Osteoblast (primary cell): ENCODE results near the gene STX8. TPM values are rescaled to one million over a fixed set of nuclear protein-coding genes. Genes with fewer than 3 reads are reported as not detected.

Source experiments
- DNase-seq: peaks from one replicate; pipeline ENCODE4 v3.0.0; 2011; ENCODE audit warnings: low spot score, mixed read lengths; ENCODE audit not compliant: insufficient read length; ENCODE audit errors: missing footprints
- H2AFZ ChIP-seq: 2 replicates; pipeline ENCODE4 v1.6.0; 2011; ENCODE audit warnings: mild to moderate bottlenecking, low read length
- H3K27ac ChIP-seq: 2 replicates; pipeline ENCODE4 v1.5.1; 2011; ENCODE audit warnings: mild to moderate bottlenecking, low read depth, low read length, moderate library complexity
- H3K27me3 ChIP-seq: 2 replicates; pipeline ENCODE4 v1.6.0; 2012; ENCODE audit warnings: mild to moderate bottlenecking, control low read depth, inconsistent platforms, low read length, moderate library complexity; ENCODE audit not compliant: insufficient read depth
- H3K36me3 ChIP-seq: 2 replicates; pipeline ENCODE4 v1.5.1; 2011; ENCODE audit warnings: mild to moderate bottlenecking, low read length, control low read depth, moderate library complexity; ENCODE audit not compliant: insufficient read depth
- H3K4me1 ChIP-seq: 2 replicates; pipeline ENCODE4 v1.5.1; 2011; ENCODE audit warnings: mild to moderate bottlenecking, low read length, control low read depth, moderate library complexity; ENCODE audit not compliant: insufficient read depth
- H3K4me2 ChIP-seq: 2 replicates; pipeline ENCODE4 v1.6.0; 2011; ENCODE audit warnings: mild to moderate bottlenecking, low read length; ENCODE audit not compliant: insufficient read depth
- H3K4me3 ChIP-seq: fragments of 200-600 bp; sonication (generic); 3 replicates; pipeline ENCODE4 v1.5.1; 2012; ENCODE audit warnings: mild to moderate bottlenecking, low read length, inconsistent platforms; ENCODE audit not compliant: insufficient read depth
- H3K79me2 ChIP-seq: 2 replicates; pipeline ENCODE4 v1.6.0; 2012; ENCODE audit warnings: mild to moderate bottlenecking, low read length, control low read depth, inconsistent platforms; ENCODE audit not compliant: insufficient read depth
- H3K9me3 ChIP-seq: 2 replicates; pipeline ENCODE4 v1.5.1; 2011; ENCODE audit warnings: low read depth, low read length, control low read depth
- H4K20me1 ChIP-seq: 2 replicates; pipeline ENCODE4 v1.6.0; 2012; ENCODE audit warnings: mild to moderate bottlenecking, low read length, control low read depth; ENCODE audit not compliant: insufficient read depth
- total RNA-seq: library from RNA; depleted of rRNA; stranded (reverse); fragments of >200 nt; gene quantifications from 2 replicates; pipeline ENCODE4 v1.2.3, GENCODE V29; 2012
- TF ChIP-seq, protein P1 (sequence below): IDR thresholded peaks from 2 replicates; pipeline ENCODE4 v1.5.1; 2011; ENCODE audit warnings: mild to moderate bottlenecking, low read depth, low read length, moderate library complexity; ENCODE audit errors: extremely low read depth

Gene STX8
- total RNA-seq, 1 donor: 72.7 TPM

DNA sequence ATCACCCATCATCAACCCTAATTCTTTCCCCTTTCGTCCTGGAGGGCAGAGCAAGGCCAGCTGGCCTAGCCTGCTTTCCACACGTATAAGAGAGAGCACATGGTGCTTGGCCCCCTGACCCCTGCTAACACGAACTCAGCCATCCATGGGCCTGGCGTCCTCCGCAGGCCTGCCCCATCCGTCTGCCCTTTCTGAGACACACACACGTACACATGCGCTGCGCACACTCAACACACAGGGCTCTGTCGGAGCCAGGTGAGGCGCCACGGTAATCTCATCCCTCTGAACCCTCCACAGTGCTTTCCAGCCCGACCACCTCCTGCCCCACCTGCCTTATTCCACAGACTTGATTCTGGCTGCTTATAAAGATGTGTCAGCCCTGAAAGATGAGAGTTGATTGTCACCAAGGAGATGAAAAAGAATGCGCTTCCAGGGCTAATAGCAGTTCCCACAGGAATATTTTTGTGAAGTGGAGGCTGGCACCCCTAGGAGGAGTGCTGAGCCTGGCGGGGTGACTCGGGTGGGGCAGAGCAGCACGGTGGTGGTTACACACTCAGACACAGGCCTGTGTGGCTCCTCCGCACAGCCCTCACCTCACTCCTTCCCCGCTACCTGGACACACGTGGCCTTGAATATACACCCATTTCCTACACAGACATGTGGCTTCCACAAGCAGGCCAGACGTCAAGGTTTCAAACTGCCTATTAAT lies 326.2 kb downstream of the STX8 start:
- Histone ChIP-seq H2AFZ (no peak overlapping the region), H3K4me3 (no peak overlapping the region), H3K4me1 (peaks cover 4% of the 10 kb centered on the region), H3K27ac (no peak overlapping the region), H3K79me2 (no peaks in the 10 kb centered on the region), H4K20me1 (no peaks in the 10 kb centered on the region), H3K9me3 (no peaks in the 10 kb centered on the region), H3K27me3 (no peaks in the 10 kb centered on the region), H3K4me2 (no peak overlapping the region), H3K36me3 (no peaks in the 10 kb centered on the region)
- DNase-seq: peak; percentile 60
- TF ChIP-seq, protein P1, sequence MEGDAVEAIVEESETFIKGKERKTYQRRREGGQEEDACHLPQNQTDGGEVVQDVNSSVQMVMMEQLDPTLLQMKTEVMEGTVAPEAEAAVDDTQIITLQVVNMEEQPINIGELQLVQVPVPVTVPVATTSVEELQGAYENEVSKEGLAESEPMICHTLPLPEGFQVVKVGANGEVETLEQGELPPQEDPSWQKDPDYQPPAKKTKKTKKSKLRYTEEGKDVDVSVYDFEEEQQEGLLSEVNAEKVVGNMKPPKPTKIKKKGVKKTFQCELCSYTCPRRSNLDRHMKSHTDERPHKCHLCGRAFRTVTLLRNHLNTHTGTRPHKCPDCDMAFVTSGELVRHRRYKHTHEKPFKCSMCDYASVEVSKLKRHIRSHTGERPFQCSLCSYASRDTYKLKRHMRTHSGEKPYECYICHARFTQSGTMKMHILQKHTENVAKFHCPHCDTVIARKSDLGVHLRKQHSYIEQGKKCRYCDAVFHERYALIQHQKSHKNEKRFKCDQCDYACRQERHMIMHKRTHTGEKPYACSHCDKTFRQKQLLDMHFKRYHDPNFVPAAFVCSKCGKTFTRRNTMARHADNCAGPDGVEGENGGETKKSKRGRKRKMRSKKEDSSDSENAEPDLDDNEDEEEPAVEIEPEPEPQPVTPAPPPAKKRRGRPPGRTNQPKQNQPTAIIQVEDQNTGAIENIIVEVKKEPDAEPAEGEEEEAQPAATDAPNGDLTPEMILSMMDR: no peak

GRCh38 chr17:9247401-9247938 lies 328.1 kb downstream of the STX8 start:
- H3K27ac ChIP-seq: no peak overlapping the region
- TF ChIP-seq, protein P1: no peak
- no peaks in the 10 kb centered on the region for H3K27me3 ChIP-seq

DNA sequence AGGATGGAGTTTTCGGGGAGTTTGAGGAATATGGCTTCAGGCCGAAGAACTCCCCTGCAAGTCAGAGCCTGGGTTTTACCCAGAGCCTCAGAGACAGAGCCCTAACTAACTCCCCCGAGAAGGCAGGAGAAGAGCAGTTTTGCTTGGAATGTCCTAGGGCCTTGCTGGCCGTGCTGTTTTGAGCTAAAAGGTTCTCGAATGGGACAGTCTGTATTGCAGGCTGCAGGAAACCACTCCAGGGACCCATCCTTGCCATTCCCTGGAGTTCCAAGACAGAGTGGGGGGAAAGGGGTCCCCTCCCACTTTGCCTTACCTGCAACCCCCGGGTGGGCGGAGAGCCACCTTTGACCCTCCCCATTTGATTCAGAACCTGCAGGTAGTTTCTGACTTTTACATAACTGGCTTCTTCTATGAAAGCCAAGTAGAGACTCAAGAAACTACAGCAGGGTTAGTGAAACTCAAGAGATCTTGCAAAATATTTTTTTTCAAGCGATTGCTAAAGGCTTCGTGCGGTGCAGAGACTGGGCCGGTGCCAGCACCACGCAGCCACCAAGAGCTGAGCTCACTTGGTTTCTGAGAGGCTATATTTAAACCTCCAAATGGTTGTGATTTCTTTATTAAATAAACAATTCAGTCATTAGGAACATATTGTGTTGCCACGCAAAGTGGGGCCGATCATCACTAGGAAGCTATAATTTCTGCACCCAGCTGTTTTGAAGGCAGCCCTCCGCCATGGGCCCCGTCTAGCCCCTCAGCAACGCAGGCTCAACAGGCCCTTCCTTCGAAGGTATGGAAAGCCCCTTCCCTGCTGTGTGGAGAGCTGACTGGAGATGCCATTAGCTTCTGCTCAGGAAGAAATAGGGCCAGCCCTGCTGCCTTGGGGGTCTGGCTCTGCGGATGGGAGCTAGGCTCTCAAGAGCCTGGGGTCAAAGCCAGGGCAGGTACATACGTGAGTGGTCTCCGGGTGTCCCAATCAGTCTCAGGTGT lies 331.3 kb downstream of the STX8 start:
- peak overlapping the region; percentile 51 for H3K27ac ChIP-seq
- no peaks in the 10 kb centered on the region for H3K36me3 ChIP-seq
- H3K4me3 ChIP-seq: no peak overlapping the region
- H3K27me3 ChIP-seq: peaks cover under 1% of the 10 kb centered on the region
- no peaks in the 10 kb centered on the region for H3K79me2 ChIP-seq
- H3K4me2 ChIP-seq: no peak overlapping the region
- H3K9me3 ChIP-seq: no peaks in the 10 kb centered on the region
- TF ChIP-seq, protein P1: no peak
- H2AFZ ChIP-seq: no peak overlapping the region
- no peaks in the 10 kb centered on the region for H4K20me1 ChIP-seq
- peaks cover 17% of the 10 kb centered on the region for H3K4me1 ChIP-seq
- DNase-seq: no peak

More at GRCh38 chr17:9247401-9247938, 328.1 kb downstream of the STX8 start:
- Histone ChIP-seq H3K4me2 (no peak overlapping the region), H3K36me3 (no peaks in the 10 kb centered on the region), H4K20me1 (no peaks in the 10 kb centered on the region), H3K4me1 (peaks cover 4% of the 10 kb centered on the region), H2AFZ (no peak overlapping the region), H3K79me2 (no peaks in the 10 kb centered on the region), H3K4me3 (no peak overlapping the region), H3K9me3 (no peaks in the 10 kb centered on the region)
- peak; percentile 8 for DNase-seq
